Islet of Langerhans (tissue), 1 donor: ENCODE data around the gene USF2.

Source experiments
- FAIRE-seq: peaks from one replicate; lab custom pipeline; 2011; peaks lifted over from hg19 to GRCh38; lab: Jason Lieb, UNC

The USF2 gene

GRCh38 chr19:35301961-35302360 is 33.2 kb downstream of the USF2 start:
- FAIRE-seq: no peak

- FAIRE-seq: no peak
These were observed 33.7 kb downstream of the USF2 start for GRCh38 chr19:35302446-35302845.

- no peak for FAIRE-seq
These were observed 34.7 kb downstream of the USF2 start for GRCh38 chr19:35303357-35303915.

GRCh38 chr19:35304036-35304435 is 35.3 kb downstream of the USF2 start:
- no peak for FAIRE-seq

- no peak for FAIRE-seq
These were observed 36.4 kb downstream of the USF2 start for GRCh38 chr19:35305181-35305580.

GRCh38 chr19:35306473-35307246 is 37.9 kb downstream of the USF2 start:
- FAIRE-seq: no peak

- FAIRE-seq: no peak
These were observed 39.2 kb downstream of the USF2 start for GRCh38 chr19:35307931-35308330.

- FAIRE-seq: no peak
These were observed 40.1 kb downstream of the USF2 start for GRCh38 chr19:35308910-35309309.

GRCh38 chr19:35309481-35310279 is 40.9 kb downstream of the USF2 start:
- no peak for FAIRE-seq

- no peak for FAIRE-seq
These were observed 41.6 kb downstream of the USF2 start for GRCh38 chr19:35310331-35310730.

- no peak for FAIRE-seq
These were observed 42.2 kb downstream of the USF2 start for GRCh38 chr19:35310811-35311465.

GRCh38 chr19:35311901-35312665 is 43.3 kb downstream of the USF2 start:
- no peak for FAIRE-seq

- no peak for FAIRE-seq
These were observed 44.8 kb downstream of the USF2 start for GRCh38 chr19:35313587-35313986.

GRCh38 chr19:35314031-35314430 is 45.3 kb downstream of the USF2 start:
- FAIRE-seq: no peak

- FAIRE-seq: no peak
These were observed 46.2 kb downstream of the USF2 start for GRCh38 chr19:35314858-35315470.

- FAIRE-seq: no peak
These were observed 47.1 kb downstream of the USF2 start for GRCh38 chr19:35315883-35316282.

- no peak for FAIRE-seq
These were observed 47.8 kb downstream of the USF2 start for GRCh38 chr19:35316560-35316959.

- FAIRE-seq: no peak
These were observed 48.8 kb downstream of the USF2 start for GRCh38 chr19:35317464-35318043.

- no peak for FAIRE-seq
These were observed 50.1 kb downstream of the USF2 start for GRCh38 chr19:35318679-35319448.

- FAIRE-seq: no peak
These were observed 51.4 kb downstream of the USF2 start for GRCh38 chr19:35320065-35320713.
